Neutrophil (primary cell): ENCODE measurements around the gene SEL1L3.

Experiments used
- H3K27ac ChIP-seq: fragments of 200-600 bp; sonication (generic); 2 replicates; pipeline ENCODE4 v1.5.1; 2016; ENCODE audit warnings: mild to moderate bottlenecking, moderate library complexity
- H3K27me3 ChIP-seq: fragments of 200-600 bp; sonication (generic); 2 replicates; pipeline ENCODE4 v1.6.0; 2016; ENCODE audit warnings: mild to moderate bottlenecking
- H3K36me3 ChIP-seq: fragments of 200-600 bp; sonication (generic); 2 replicates; pipeline ENCODE4 v1.5.1; 2017
- H3K4me1 ChIP-seq, 2 experiments: fragments of 200-600 bp in 1 of 2; sonication (generic) in 1 of 2; 1 replicate in 1 of 2; 2 replicates in 1 of 2; pipeline versions ENCODE4 v1.5.1 to v1.6.1; 2013 to 2016; ENCODE audit warnings: low read depth in 1 of 2, low read length in 1 of 2, mild to moderate bottlenecking in 1 of 2, moderate library complexity in 1 of 2; ENCODE audit not compliant: control insufficient read depth in 1 of 2, insufficient read depth in 1 of 2
- H3K4me3 ChIP-seq, 2 experiments: fragments of 200-600 bp in 1 of 2; sonication (generic) in 1 of 2; 1 replicate in 1 of 2; 2 replicates in 1 of 2; pipeline ENCODE4 v1.5.1; 2013 to 2016; ENCODE audit warnings: low read depth in 1 of 2, low read length in 1 of 2, mild to moderate bottlenecking in 1 of 2, moderate library complexity in 1 of 2
- H3K9me3 ChIP-seq: fragments of 200-600 bp; sonication (generic); 2 replicates; pipeline ENCODE4 v1.5.1; 2016
- TF ChIP-seq, protein P1 (sequence below): fragments of 200-600 bp; sonication (generic); IDR thresholded peaks from 2 replicates; pipeline ENCODE4 v1.5.1; 2016; ENCODE audit warnings: antibody characterized with exemption

Gene SEL1L3

DNA sequence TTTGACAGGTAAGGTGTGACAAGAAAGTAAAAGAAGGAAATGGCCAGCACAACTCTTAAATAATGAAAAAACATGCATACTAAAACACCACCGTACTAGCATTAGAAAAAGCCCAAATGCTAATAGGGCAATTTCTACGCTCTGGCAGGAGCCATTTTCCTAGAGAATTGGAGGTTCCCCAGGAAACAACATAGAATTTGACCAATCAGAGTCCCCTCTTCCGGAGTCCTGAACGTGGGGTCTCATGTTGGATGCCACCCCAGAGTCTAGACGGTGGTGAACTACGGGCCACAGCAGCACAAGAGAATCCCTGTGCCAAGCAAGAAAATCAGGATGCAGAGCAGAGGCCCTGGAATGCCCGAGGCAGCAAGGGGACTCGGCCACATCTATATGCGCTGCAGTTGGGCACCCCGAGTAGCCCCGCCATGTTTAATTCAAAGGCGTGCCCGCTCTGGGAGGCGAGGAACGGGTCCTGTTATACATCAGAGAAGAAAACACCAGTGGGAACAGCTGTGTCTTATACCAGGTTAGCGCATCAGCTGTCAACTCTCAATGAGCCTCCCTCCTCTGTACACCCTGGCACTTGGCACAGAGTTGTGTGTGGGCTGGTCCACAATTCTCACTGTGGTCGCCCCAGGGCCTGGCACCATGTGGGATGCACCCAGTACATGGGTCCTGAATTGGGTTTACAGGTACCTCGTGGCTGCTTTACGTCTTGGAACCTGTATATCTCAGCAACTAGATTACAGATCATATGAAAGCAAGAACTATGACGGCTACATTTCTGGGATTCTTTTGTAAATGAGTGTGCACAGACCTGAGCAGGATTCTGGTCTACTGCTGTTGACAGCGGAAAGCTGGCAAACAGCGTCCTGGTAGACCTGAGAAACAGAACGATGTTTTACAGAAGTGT lies 52.1 kb downstream of the SEL1L3 start:
- Histone ChIP-seq H3K4me3 (no peak overlapping the region), H3K27ac (no peak overlapping the region), H3K36me3 (no peaks in the 10 kb centered on the region), H3K27me3 (no peaks in the 10 kb centered on the region), H3K4me1 (no peaks in the 10 kb centered on the region), H3K9me3 (no peaks in the 10 kb centered on the region)
- TF ChIP-seq, protein P1, sequence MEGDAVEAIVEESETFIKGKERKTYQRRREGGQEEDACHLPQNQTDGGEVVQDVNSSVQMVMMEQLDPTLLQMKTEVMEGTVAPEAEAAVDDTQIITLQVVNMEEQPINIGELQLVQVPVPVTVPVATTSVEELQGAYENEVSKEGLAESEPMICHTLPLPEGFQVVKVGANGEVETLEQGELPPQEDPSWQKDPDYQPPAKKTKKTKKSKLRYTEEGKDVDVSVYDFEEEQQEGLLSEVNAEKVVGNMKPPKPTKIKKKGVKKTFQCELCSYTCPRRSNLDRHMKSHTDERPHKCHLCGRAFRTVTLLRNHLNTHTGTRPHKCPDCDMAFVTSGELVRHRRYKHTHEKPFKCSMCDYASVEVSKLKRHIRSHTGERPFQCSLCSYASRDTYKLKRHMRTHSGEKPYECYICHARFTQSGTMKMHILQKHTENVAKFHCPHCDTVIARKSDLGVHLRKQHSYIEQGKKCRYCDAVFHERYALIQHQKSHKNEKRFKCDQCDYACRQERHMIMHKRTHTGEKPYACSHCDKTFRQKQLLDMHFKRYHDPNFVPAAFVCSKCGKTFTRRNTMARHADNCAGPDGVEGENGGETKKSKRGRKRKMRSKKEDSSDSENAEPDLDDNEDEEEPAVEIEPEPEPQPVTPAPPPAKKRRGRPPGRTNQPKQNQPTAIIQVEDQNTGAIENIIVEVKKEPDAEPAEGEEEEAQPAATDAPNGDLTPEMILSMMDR, result no peak

DNA sequence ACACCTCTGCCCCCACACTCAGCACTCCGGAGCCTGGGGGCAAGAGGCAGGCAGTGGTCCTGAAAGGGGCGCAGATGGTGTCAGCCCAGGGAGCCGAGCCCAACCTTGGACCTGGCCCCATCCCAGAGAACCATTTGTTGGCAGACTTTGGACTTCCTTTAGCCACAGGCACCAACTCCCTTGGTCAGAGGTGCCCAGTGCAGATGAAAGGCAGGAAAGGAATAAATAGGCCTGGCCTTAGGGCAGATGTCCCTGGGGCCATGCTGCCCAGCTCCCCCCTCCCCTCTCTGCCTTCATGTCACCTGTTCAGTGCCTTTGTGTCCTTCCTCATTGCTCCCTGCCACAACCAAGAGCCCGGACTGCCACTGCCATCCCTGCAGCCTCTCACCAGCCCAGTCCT lies 52.8 kb downstream of the SEL1L3 start:
- TF ChIP-seq, protein P1, result no peak
- Histone ChIP-seq H3K4me3 (no peak overlapping the region), H3K4me1 (no peaks in the 10 kb centered on the region)

DNA sequence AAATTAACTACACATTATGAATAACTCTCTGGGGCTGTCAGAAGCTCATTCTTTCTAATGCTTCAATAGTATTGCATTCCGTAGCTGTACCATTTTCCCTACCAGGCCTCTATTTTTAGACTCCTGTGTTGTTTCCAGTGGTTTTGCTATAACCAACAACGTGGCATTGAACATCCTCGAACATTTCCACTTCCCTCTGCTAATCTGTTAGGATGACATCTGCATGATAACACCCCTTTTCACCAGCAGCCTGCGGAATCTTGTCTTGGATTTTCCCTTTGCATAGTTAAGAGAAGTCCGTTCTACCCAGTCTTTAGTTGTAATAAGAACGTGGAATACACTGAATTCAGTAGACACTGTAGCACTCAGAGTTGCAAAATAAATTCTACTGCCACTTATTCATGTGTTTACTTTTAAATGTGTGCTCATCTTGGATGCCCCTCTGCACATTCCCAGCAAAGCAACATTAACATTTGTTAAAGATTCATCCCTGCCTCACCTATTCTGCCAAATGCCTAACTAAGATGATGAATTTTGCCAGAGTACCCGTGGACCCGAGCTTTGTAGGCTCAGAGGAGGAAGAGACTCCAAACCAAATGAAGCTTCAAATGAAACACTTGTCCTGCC lies 55.6 kb downstream of the SEL1L3 start:
- peaks cover 9% of the 10 kb centered on the region for H3K36me3 ChIP-seq
- no peaks in the 10 kb centered on the region for H3K27me3 ChIP-seq

More for the DNA sequence above, 52.8 kb downstream of the SEL1L3 start:
- Histone ChIP-seq H3K27me3 (no peaks in the 10 kb centered on the region), H3K36me3 (no peaks in the 10 kb centered on the region), H3K27ac (no peak overlapping the region), H3K9me3 (no peaks in the 10 kb centered on the region)

DNA sequence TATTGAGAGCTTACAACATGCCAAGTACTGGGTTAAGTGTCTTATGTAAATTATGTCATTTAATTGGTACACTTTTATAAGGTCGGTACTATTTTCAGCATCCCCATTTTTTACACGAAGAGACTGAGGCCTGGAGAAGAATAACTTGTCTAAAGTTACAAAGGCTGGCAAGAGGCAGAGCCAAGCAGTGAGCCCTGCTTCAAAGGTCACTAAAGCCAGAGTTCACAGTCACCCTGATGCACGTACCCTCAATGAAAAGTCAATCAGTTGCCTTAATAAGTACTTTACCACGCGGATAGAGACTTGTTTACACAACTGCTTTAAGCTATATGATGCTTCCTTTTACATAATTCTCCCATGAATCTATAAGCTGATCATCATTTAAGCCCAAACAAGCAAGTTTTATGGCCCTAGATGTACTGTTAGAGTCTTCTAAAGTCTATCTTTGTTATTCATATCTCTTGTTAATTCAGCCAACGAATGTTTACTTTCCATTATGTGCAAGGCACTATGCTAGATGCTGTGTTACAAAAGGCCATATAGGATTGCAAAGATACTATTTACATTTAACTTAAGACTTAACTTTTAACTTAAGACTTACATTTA lies 57.4 kb downstream of the SEL1L3 start:
- Histone ChIP-seq H3K4me1 (no peaks in the 10 kb centered on the region), H3K27me3 (no peaks in the 10 kb centered on the region), H3K4me3 (no peak overlapping the region), H3K27ac (no peak overlapping the region), H3K36me3 (peaks cover 13% of the 10 kb centered on the region), H3K9me3 (no peaks in the 10 kb centered on the region)
- TF ChIP-seq, protein P1, result no peak

More for the DNA sequence above, 55.6 kb downstream of the SEL1L3 start:
- TF ChIP-seq, protein P1, result no peak
- H3K27ac ChIP-seq, result no peak overlapping the region
- no peak overlapping the region for H3K4me3 ChIP-seq
- H3K4me1 ChIP-seq, result no peaks in the 10 kb centered on the region
- H3K9me3 ChIP-seq, result no peaks in the 10 kb centered on the region

DNA sequence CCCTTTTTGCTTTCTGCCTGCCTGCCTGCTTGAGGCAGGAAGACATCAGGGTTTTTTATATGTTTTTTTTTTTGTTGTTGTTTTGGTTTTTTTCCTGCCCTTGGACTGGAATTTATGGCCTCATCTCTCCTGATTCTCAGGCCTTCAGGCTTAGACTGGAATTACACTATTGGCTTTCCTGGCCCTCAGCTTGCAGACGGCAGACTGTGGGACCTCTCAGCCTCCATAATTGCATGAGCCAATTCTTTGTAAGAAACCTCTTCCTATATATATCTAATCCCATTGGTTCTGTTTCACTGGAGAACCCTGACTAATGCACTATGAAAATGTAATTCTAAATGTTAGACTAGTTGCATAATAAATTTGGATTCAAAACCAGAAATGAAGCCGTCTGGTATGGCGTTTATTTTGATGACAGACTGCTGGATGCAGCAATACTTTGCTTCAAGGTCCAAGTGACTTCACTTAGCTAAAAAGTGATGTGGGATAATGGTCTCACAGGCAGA lies 59.0 kb downstream of the SEL1L3 start:
- TF ChIP-seq, protein P1, result no peak
- H3K4me3 ChIP-seq, result no peak overlapping the region
- peaks cover 13% of the 10 kb centered on the region for H3K36me3 ChIP-seq
- no peaks in the 10 kb centered on the region for H3K4me1 ChIP-seq
- H3K9me3 ChIP-seq, result no peaks in the 10 kb centered on the region
- no peaks in the 10 kb centered on the region for H3K27me3 ChIP-seq
- H3K27ac ChIP-seq, result no peak overlapping the region
